ENCODE data around the gene SPG7.

- TF ChIP-seq CTCF (IDR thresholded peaks at IDR 0.05; ENCODE audit: poor library complexity) (no peak), EZH2phosphoT487 (IDR thresholded peaks at IDR 0.05; ENCODE audit: low read depth, severe bottlenecking, unreplicated experiment) (no peak)
Measured at GRCh38 chr16:89541792-89542191, 33.6 kb downstream of the SPG7 start.

Data from hepatocyte (in vitro differentiated cells).